ENCODE data around the gene CLIP4.
"Not testable (repeated sequence)": the region's sequence is repeated elsewhere in the genome, so short reads cannot be mapped to it uniquely, and the experiment has no call there.

Gene CLIP4

DNA sequence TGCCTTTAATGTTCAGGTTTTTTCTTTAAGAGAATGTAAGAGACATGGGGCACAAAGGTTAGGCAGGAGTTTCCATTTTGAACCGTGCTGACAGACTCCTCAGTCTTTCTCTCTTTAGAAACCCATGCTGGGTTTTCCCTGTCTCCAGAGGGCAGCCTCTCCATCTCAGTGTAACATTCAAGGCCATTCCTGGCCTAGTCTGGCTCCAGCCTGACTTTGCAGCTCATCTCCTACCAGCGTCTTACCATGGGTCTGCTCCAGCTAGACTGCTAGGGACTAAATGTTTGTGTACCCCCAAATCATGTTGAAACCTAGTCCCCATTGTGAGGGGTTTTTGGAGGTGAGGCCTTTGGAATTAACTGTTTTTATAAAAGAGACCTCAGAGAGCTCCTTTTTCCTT, 9.8 kb upstream of the CLIP4 start:
- no peak for DNase-seq

DNA sequence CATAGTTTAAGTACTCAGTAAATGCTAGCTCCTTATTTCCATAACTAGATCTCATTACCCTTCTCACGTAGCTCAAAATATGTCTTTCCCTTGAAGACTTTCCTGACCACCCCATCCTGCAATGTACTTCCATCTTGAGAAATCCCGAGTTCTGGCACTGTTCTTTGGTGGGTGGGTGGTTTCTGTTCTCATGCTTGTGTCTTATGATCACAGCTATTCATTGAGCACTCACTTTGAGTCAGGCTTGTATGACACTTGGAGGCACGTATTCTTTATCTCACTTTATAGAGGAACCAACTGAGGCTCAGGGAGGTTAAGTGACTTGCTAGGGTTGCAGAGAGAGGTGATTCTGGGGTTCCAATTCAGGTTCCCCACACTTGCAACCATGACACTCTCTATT, 9.0 kb upstream of the CLIP4 start:
- no peak for DNase-seq

DNA sequence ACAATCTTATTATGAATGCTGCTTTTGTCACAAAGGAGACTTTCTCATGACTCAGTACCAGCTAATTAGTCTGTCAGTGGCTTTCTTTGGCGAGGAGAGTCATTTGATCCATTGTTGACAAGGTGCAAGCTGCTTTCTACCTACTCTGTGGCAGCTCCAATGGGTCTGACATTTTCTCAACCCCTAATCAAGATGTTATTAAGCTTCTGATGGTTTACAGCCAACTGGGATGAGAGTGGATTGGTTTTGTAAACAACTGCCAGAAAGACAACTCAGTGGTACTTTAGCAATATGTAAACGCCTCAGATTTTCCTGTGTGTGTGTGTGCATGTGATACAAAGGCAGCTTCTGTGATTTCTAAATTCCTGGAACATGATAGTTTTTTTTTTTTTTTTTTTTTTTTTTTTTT, 8.2 kb upstream of the CLIP4 start:
- DNase-seq, result no peak

DNA sequence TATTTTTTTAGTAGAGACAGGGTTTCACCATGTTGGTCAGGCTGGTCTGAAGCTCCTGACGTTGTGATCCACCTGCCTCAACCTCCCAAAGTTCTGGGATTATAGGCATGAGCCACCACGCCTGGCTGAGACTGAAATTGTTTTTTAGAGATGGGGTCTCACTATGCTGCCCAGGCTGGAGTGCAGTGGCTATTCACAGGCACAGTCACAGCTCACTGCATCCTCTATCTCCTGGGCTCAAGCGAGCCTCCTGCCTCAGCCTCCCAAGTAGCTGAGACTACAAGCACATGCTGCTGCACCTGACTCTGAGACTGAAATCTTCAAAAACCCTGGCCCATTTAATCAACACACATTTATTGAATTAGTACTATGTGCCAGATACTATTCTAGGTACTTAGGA, 7.7 kb upstream of the CLIP4 start:
- not testable (repeated sequence) for DNase-seq

DNA sequence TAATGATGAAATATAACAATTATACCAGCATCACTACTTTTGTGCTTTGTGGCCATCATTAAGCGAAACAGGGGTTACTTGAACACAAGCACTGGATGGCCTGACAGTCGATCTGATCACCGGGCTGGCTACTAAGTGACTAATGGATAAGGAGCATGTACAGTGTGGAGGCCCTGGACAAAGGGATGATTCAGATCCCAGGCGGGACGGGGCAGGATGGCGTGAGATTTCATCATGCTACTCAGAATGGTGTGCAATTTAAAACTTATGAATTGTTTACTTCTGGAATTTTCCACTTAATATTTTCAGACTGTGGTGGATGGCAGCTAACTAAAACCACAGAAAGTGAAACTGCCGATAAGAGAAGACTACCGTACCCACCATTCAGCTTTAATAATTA, 7.0 kb upstream of the CLIP4 start:
- no peak for DNase-seq

DNA sequence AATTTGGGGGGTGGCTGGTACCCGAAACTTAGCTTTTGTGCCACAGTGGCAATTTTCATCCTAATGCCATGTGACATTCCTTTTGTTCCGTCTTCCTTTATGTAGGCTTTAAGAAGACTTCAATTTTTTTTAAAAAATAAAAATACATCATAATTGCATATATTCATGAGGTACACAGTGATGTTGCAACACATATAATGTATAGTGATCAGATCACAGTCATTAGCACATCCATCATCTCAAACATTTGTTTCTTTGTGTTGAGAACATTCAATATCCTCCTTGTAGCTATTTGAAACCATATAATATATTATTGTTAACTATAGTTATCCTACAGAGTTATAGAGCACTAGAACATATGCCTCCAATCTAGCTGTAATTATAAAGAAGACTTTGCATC, 6.0 kb upstream of the CLIP4 start:
- DNase-seq, result no peak

DNA sequence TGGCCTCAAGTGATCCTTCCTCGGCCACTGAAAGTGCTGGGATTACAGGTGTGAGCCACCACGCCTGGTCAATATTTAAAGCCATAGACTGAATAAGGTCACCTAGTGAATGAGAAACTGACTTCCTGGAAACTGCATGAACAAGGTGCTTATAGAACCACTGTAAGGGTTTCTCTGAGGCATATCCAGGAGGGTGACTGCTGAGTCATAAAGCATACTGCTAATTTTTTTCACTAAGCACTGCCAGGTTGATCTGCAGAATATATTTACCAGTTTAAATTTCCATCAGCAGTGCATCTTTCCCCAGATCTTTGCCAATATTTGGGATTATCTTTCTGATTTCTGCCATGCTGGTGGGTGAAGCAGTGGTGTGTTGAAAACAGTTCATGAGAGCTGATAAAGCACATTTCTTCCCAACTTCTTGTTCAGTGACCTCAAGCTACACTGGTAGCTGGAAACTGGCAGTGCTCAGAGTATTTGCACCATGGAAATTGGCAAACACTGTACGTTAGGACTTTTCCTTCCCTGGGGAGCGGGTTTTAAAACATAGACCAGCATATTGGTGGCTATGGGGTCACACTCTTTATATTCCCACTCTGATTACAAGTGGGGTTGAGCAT, 4.2 kb upstream of the CLIP4 start:
- DNase-seq, result no peak

DNA sequence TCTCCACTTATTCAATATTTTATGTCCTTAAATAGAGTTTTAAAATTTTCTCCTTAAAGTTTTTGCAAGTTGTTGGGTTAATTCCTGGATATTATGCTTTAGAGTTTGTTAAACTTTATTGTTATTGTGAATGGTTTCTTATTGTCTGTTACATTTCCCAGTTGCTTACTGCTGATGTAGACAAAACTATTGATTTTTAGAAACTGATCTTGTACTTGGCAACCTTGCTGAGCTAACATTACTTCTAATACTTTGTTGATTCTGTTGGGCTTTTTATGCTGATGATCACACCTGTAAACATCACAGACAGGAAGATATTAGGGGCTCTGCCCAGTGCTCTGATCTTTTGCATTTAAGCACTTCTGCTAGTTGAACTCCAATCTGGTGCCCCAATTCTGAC, 2.8 kb upstream of the CLIP4 start:
- DNase-seq, result no peak

DNA sequence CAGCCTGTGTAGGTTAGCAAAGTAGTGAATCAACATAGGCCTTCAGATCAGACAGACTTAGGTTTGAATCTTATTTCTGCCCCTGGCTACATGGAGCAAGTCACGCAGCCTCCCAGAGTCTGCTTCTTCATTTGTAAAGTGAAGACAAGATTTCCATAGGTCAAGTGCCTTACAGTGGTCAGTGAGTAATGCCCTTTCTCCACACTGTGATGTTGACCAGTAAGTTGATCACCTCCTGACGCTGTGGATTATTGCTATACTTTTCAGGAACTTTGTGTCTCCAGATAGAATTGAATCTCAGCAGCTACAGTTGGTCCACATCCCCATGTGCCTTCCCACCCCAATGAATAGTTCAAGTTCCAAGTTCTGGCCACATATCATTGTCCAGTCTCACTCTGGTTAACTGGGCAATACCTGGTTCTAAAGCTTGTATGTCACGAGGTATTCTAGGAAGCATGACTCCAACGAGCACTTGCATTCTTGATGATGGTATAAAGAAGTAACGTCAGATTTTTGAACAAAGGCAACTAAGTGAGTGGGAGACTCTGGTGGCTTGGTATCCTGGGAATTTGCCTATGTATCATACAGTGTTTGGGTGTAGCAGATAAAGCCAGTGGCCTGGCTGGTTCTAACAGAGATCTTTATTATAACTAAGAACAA, 2.1 kb upstream of the CLIP4 start:
- DNase-seq, result no peak

DNA sequence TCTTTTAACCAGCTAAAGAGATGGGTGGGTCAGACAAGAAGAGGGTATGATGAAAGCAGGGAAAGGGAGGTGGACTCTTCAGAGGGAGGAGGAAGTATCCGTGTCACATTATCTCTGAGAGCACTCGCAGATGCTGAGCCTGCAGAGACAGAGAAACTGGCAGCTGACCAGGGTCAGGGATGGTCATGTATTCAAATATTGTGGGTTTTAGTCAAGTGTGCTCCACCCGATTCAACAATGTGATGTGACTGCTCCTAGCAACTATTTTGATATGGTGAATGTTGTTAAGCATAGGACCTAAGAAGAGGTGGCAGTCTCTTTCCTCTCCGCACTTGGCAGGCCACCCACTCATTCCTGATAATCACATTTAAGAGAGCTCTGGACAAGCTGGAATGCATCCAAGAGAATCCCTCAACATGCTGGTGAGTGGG, 1.3 kb upstream of the CLIP4 start:
- DNase-seq, result no peak

DNA sequence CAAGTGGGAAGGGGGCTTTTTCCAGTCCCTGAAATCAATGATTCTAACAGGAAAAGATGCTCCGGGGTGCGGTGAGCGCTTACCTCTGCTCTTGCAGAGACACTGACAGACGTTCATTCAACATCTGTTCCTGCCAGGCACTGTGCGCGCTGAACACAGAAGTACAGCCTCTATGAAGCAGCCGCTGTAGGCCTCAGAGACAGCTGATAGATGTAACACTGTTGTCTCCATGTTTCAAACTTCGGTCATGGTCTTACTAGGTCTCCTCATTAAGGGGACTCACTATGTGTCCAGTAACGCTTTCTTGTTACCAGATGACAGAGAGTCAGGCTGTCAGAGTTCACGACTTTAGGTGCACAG, 649 bp upstream of the CLIP4 start:
- no peak for DNase-seq

DNA sequence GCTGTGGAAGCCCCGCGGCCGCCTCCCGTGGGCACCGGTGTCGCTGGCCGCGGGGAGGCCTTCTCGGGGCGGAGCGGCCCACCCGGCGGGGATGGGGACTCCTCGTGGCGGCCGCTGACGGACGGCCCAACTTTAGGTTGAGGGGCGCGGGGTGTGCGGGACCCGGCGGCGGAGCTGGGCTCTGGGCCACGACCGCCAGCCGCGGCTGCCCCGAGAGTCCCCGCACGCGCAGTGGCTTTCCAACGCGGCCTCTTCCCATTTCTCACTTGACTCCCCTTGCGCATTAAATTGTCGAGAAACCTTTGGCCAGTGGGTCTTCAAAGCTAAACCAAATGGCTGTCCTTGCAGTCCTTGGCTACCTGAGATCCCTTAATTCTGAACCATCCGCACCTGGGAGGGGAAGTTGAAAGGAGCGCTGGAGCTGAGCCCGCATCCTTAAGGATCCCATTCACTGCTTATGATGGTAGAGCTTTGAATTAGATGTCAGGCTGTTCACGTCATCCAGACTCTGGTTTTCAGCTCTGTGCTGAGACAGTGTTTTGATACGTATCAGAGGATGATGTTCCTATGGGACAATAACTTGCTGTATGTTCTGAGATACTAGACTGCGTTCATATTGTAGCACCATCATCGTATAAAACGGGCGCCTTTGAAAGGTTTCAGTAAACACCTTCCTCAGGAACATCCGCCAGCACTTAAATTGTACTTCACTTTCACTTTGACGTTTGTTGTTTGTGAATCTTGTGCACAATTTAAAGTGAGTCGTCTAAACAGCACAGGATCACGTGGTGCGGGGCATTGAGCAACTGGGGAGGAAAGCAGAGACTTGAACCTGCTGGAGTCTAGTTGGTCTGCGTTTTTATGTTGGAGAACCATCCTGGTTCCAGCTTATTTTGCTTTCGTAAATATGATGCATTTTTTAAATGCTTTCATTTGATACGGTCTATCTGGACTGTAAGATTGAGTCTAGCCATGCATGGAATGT, 874 bp downstream of the CLIP4 start:
- peak; percentile 72 for DNase-seq

DNA sequence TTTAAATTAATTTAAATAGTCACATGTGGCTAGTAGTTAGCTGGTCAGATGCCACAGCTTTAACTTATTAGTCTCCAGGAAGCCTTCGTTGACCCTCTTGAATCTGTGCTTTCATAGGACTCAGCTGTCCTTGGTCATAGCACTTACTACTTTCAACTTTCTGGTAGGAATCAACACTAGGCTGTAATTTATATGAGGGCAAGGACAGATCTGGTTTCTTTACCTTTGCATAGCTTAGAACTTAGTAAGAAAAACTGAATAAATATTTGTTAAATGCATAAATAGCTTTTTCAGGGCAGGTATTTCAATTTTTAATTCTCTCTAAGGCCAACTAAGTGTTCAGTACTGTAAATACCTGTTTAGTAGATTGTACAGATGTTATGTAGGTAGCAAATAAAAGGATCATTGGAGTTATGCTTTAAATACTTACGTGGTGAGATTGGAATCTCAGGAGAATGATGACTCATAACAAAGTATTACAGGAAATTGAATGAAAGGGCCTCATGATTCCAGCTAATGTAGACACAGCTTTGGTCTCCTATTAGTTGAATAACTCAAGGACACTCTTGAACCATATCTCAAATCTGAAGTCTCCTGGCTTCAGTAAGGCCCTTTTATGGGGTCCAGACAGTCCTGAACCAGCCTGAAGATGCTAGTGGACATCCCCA, 2.6 kb downstream of the CLIP4 start:
- DNase-seq, result no peak

DNA sequence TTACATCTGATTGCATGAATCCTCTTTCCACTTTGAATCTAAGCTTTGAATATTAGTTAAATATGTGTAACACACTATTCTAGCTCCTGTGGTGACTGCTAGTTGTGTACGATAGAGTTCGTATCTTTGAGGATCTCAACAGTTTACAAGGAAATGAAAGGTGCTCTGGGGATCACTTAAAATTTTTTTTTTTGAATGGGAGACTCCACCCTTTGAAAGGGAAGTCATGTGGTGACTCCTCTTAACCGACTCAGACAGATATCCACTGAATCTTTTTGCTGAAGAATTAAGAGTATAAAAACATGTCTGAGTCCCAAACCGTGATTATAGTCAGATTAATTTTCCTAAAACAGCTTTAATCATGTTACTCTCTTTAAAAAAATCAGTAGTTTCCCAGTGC, 4.0 kb downstream of the CLIP4 start:
- DNase-seq, result no peak

DNA sequence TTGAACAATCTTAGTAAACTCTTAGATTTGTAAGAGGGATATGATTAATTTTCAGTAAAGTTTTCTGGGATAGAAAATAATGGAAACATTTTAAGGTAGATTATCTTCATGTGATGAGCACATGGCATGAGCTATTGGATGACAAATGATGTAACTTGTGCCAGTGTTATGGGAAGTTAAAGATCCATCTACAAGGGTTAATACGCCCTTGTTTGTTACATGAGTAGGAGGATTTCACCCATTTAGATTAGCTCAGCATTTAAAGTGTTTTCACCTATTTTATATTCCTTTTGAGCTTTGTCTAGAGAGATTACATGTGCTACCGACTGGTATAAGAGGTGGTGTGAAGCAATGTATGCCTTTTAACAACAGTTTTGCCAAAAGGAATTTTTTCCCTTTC, 5.6 kb downstream of the CLIP4 start:
- DNase-seq, result no peak

DNA sequence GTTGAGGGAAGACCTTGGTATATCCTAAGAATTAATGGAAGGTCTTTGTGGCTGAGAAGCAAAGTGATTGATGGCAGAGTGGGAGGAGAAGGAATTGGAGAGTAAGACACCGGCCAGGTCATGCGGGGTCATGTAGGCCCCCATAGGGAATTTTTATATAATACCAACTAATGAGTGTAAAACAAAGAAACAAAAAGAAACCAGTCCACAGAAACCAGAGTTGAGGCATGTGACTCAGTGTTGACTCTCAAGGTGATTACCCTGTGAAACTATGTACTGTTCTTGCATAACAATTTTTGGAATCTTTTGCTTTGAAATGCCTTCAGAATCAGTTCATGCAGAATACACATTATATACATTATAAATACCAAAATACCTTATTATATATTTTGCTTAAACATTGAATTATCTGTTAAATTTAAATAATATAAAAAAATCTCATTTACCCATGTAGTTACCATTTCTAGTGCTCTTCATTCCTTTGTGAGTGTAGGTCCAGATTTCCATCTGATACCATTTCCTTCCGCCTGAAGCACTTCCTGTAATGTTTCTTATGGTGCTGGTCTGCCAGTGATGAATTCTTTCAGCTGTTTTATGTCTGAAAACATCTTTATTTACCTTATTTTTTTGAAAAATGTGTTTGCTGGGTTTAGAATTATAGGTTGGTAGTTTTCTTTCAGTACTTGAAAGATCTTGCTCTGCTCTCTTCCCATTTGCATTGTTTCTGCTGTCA, 8.6 kb downstream of the CLIP4 start:
- peak; percentile 22 for DNase-seq

DNA sequence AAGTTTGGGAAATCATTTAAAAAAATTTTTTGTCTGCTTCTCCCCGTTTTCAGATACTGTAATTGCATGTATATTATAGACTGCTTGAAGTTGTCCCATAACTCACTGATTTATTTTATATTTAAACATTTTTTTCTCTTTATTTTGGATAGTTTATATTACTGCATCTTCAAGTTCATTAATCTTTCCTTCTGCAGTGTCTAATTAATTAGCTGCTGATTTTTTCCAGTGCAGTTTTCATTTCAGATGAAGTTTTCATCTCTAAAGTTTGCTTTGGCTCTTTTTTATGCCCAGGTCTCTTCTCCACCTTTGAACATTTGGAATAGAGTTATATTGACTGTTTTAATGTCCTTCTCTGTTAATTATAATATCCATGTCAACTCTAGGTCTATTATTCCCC, 9.3 kb downstream of the CLIP4 start:
- no peak for DNase-seq

DNA sequence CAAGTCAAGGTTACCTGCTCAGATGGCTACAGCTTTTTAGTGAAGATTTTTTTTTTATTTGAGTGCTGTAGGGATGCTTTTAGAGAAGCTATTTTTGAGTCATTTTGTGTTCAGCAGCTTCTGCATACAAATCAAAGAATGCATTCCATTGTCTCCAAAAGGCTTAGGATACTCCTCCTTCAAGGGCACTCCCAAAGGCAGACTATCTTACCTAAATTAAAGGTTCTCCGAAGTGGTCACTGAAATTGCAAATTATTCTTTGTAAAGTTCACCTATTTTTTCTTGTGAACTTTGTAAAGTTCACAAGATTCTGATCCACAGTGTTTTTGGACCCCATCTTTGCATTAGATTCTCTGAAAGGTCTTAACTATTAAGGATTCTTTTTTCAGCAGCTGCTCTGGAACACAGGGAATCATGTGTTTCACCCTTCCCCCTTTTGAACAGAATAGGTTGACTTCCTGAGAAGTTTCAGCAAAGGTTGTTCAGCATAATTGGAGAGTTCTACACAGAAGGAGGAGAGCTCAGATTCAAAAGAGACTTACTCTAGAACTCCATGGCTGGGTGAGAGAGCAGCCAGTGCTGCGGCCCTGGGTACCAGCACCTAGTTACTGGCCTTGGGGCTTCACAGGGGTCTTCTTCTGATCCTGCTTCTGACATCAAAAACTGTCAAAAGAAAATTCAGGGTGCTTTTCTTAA, 14.5 kb downstream of the CLIP4 start:
- no peak for DNase-seq

DNA sequence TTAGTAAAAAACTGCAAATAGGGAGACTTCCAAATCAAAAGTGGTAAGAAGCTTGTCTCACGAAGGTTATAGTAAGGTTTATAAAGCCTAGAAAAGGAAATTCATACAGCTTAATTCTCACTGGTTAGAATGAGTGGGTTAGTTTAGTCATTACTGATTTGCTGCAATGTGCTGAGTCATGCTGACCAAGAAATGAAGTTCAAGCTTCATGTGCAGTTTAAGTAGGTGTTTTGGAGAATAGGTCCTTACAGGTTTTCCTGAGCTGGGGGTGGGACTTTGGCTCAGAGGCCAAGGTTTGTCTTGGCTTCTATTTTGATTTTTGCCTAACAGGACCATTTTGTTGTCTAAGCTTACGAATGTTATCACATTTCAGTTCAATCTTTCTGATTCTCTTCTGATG, 15.1 kb downstream of the CLIP4 start:
- DNase-seq, result peak; percentile 43

DNA sequence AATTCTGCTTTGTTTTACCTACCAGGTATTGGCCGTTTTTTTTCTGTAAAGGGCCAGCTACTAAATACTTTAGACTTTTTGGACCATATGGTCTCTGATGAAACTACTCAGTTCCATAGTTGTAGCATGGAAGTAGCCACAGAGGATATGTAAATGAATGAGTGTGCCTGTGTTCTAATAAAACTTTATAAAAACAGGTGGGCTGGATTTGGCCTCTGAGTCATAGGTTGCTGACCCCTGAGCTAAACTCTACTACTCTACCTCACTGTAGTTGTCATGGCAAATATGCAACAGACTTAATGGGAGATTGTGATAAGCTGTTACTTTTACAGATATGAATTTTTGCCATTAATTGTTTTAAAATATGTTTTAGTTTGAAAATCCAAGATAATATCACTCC, 19.7 kb downstream of the CLIP4 start:
- DNase-seq, result no peak

DNA sequence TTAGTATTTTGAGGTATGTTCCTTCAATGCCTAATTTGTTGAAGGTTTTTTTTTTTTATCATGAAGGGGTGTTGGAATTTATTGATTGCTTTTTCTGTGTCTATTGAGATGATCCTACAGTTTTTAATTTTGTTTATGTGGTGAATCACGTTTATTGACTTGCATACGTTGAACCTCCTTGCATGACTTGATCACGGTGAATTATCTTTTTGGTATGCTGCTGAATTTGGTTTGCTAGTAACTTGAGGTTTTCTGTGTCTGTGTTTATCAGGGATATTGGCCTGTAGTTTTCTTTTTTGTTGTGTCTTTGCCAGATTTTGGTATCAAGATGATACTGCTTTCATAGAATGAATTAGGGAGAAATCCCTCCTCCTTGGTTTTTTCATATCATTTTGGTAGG, 23.9 kb downstream of the CLIP4 start:
- no peak for DNase-seq

DNA sequence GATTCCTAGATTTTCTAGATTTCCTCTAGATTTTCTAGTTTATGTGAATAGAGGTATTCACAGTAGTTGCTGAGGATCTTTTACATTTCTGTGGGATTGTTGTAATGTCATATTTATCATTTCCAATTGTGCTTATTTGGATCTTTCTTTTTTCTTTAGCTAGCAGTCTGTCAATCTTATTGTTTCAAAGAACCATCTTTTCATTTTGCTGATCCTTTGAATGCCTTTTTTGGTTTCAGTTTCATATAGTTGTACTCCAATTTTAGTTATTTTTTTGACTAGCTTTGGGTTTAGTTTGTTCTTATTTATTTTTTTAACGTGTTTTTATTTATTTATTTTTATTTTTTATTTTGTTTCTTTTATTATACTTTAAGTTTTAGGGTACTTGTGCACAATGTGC, 24.5 kb downstream of the CLIP4 start:
- DNase-seq, result no peak

All from activated naive CD4-positive, alpha-beta T cell treated with anti-CD3 and anti-CD28 coated beads, Interleukin-2, amount 50 U/mL, for 16 hours (primary cell).